ENCODE data around the gene MMS19.
"Not testable (repeated sequence)": the region's sequence is repeated elsewhere in the genome, so short reads cannot be mapped to it uniquely, and the experiment has no call there.

Gene MMS19

GRCh38 chr10:97498076-97498840, at the start of gene MMS19:
MMS19 (minus strand) TSS chr10:97498422; CDS start chr10:97498384, 38 bp downstream.
- peak; percentile 99 for DNase-seq

- DNase-seq = no peak
Observed at GRCh38 chr10:97547962-97548361, 49.7 kb upstream of the MMS19 start.

- DNase-seq = no peak
Observed at GRCh38 chr10:97547271-97547600, 49.0 kb upstream of the MMS19 start.

GRCh38 chr10:97546456-97547270, 48.4 kb upstream of the MMS19 start:
- DNase-seq = no peak

- DNase-seq = peak; percentile 83
Observed at GRCh38 chr10:97543025-97543546, 44.9 kb upstream of the MMS19 start.

- DNase-seq = peak; percentile 65
Observed at GRCh38 chr10:97542169-97543024, 44.2 kb upstream of the MMS19 start.

- no peak for DNase-seq
Observed at GRCh38 chr10:97540669-97541500, 42.7 kb upstream of the MMS19 start.

GRCh38 chr10:97539523-97540200, 41.4 kb upstream of the MMS19 start:
- no peak for DNase-seq

GRCh38 chr10:97538839-97539238, 40.6 kb upstream of the MMS19 start:
- DNase-seq = no peak

- DNase-seq = no peak
Observed at GRCh38 chr10:97538411-97538810, 40.2 kb upstream of the MMS19 start.

GRCh38 chr10:97537186-97537869, 39.1 kb upstream of the MMS19 start:
- no peak for DNase-seq

GRCh38 chr10:97534746-97535367, 36.6 kb upstream of the MMS19 start:
- DNase-seq = peak; percentile 60

- no peak for DNase-seq
Observed at GRCh38 chr10:97533888-97534287, 35.7 kb upstream of the MMS19 start.

GRCh38 chr10:97532935-97533671, 34.9 kb upstream of the MMS19 start:
- DNase-seq = no peak

- no peak for DNase-seq
Observed at GRCh38 chr10:97531401-97531986, 33.3 kb upstream of the MMS19 start.

- no peak for DNase-seq
Observed at GRCh38 chr10:97529685-97530465, 31.7 kb upstream of the MMS19 start.

GRCh38 chr10:97528876-97529275, 30.7 kb upstream of the MMS19 start:
- DNase-seq = not testable (repeated sequence)

GRCh38 chr10:97525683-97526110, 27.5 kb upstream of the MMS19 start:
- no peak for DNase-seq

Measured in activated CD4-positive, alpha-beta T cell treated with anti-CD3 and anti-CD28 coated beads, Interleukin-2, Interleukin-6, amounts not matched to agents 100 ng/mL and 50 ng/mL, durations not matched to agents 16 hours and 8 hours (primary cell).